ENCODE data around the gene GPRC5D.

The GPRC5D gene

DNA sequence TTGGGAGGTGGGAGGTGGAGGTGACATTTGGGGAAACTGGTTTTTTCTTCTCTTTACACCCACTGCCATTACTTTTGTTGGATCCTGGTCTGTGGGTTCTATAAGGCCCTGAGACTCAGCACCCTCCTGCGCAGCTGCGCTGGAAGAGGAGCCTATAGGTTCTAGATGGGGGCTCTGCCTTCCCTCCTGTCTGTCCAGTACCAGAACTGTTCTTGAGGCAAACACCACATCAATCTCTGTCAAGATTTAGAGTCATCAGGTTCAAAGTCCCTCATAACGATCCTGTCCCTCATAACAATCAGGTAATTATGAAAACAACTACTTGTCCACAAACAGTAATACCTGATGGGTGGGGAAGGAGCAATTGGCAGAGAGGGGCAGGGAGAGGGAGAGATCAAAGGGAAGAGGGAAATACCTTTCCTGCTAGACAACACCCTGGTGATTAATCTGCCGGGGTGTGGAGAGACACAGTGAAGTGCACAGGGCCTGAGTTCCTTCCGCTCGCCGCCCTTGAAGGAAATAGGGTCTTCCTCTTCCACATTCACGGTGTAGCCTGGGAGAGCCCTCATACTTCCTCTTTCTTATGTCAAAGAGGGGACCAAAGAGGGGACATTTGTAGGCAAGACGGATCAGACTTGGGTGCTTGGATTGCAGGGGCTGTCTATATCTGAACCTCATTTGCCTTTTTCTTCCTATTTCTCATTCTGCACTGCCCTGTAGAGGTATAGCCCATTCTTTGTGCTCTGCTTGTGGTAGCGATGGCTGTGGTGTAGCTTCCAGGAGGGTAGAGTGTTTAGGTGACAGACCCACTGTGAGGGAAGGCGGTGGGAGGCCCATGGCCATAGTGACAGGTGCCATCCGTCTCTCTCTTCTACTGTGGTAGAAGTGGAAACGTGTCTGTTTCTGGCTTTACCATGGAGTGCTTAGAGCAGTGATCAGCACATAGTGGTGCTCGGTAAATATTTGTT, 48.0 kb downstream of the GPRC5D start:
- DNase-seq: no peak

GRCh38 chr12:12902036-12902435, 49.9 kb downstream of the GPRC5D start:
- DNase-seq: no peak

GRCh38 chr12:12901158-12901791, 50.7 kb downstream of the GPRC5D start:
- DNase-seq: no peak

GRCh38 chr12:12900786-12901157, 51.2 kb downstream of the GPRC5D start:
- DNase-seq: no peak

GRCh38 chr12:12899530-12900380, 52.2 kb downstream of the GPRC5D start:
- no peak for DNase-seq

DNA sequence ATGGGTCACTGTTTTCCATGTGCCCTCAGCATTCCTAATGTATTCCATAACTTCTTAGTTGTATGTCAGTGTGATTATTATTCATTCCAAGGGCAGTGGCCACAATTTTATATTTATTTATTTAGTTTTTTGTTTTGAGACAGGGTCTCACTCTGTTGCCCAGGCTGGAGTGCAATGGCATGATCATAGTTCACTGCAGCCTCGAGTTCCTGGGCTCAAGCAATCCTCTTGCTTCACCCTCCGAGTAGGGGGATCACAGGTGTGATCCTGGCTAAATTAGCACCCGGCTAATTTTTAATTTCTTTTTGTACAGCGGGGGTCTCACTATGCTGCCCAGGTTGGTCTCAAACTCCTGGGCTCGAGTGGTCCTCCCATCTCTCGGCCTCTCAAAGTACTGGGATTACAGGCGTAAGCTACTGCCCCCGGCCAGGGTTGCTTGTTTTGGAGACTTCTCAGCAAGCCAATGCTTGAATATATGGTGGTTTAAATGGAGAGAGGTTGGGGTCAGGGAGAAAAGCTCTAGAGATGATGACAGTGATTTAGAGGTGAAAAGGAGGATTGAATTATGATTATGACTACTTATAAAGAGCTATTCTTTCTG, 53.0 kb downstream of the GPRC5D start:
- no peak for DNase-seq

DNA sequence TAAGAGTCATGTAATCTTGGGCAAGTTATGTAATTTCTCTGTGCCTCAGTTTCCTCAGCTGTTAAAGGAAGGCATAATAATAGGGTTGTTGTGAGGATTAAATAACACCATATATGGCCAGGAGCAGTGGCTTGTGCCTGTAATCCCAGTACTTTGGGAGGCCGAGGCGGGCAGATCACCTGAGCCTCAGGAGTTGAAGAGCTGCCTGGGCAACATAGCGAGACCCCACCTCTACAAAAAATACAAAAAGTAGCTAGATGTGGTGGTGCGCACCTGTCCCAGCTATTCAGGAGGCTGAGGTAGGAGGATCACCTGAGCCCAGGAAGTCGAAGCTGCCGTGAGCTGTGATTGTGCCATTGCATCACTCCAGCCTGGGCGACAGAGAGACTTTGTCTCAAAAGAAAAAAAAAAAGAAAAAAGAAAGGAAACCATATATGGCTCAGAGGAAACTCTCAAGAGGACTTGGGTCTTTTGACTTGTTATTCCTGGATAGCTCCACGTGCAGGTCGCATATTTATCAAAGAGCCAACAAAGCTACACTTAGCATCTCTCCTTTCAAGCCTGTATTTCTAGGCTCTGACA, 53.7 kb downstream of the GPRC5D start:
- DNase-seq: no peak

DNA sequence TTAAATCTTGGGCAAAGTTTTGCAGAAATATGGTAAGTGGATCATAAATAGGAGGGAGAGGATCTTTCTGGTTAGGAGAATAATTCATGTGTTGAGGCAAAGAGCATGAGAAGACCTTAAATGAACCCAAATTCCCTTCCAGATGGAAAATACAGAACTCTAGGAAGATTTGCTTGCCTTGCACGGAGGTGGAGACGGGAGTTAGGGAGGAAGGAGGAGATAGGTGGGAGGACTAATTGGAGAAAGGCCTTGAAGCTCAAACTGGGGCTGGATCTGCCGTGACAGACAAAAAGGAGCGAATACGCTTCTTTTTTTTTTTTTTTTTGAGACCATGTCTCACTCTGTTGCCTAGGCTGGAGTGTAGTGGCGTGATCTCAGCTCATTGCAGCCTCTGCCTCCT, 54.7 kb downstream of the GPRC5D start:
- DNase-seq: no peak

GRCh38 chr12:12896260-12896659, 55.7 kb downstream of the GPRC5D start:
- no peak for DNase-seq

DNA sequence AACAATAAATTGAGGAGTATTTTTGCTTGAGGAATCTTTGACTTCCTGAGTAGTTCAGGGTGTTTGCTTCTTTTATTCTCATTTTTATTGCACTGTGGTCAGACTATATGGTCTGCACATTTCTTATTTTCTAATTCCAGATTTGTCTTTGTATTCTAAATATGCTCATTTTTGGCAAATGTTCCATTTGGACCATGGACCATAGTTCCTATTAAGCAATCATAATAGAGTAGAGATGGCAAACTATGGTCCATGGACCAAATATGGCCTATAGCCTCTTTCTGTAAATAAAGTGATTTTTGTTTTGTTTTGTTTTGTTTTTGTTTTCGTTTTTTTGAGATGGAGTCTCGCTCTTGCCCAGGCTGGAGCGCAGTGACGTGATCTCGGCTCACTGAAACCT, 58.5 kb downstream of the GPRC5D start:
- DNase-seq: no peak

DNA sequence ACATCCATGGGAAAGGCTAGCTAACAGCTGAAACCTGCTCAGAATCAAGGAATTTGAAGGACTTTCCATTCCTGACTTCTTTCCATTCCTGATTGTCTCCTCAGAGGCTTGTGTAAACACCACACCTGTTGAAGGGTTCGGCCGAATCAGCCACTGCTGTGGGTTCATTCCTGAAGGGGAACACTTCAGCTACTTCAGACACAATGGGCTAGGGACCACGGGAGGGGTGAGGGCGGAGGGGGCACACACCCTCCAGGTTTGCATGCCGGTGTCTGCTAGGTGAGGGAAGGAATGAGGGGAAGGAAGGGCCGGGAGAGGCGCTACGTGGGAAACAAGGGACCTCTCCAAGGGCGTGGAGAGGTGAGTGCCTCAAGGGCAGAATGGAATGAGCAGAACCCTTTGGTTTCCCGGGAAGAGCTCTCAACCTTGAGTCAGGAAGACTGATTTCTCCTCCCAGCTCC, 59.3 kb downstream of the GPRC5D start:
- DNase-seq: no peak

DNA sequence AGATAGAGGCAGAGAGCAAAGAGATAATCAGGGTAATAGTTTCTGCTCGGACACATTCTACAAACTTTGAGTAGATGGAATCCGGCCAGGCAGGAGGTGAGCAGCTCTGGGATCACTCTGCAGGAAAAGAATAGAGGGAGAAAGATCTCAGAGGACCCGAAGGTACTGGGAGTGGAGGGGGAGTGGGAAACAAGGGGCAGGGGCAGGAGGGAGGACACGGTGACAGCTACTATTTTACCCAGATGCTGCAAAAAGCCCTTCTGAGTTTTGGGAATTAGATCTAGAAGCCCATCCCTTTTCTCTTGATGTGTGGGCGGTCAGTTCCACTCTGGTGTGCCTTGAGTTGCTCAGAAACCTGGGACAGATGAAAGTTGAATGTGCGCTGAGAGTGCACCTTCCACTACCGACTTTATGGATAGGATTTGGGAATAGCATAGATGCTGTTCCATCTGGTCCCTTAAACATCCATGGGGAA, 60.1 kb downstream of the GPRC5D start:
- no peak for DNase-seq

- DNase-seq: peak; percentile 73
These were observed 60.7 kb downstream of the GPRC5D start, which contains the start of gene GPRC5A for GRCh38 chr12:12891080-12891880. TSS of gene GPRC5A (plus strand) at chr12:12891562. CDS start at chr12:12908250, 16,688 bp downstream.
